ENCODE measurements around the gene TEX19.
"Not testable (repeated sequence)": the region's sequence is repeated elsewhere in the genome, so short reads cannot be mapped to it uniquely, and the experiment has no call there.

Gene TEX19

GRCh38 chr17:82338858-82339633 is 20.0 kb upstream of the TEX19 start:
- DNase-seq (ENCODE audit: low read depth) = no peak

- DNase-seq (ENCODE audit: low read depth) = no peak
These were observed 19.1 kb upstream of the TEX19 start for GRCh38 chr17:82339634-82340580.

- no peak for DNase-seq (ENCODE audit: low read depth)
These were observed 16.5 kb upstream of the TEX19 start for GRCh38 chr17:82342361-82343079.

GRCh38 chr17:82343560-82343959 is 15.5 kb upstream of the TEX19 start:
- DNase-seq (ENCODE audit: low read depth) = no peak

GRCh38 chr17:82344175-82344907 is 14.7 kb upstream of the TEX19 start:
- DNase-seq (ENCODE audit: low read depth) = no peak

- no peak for DNase-seq (ENCODE audit: low read depth)
These were observed 13.7 kb upstream of the TEX19 start for GRCh38 chr17:82345151-82345976.

- no peak for DNase-seq (ENCODE audit: low read depth)
These were observed 12.4 kb upstream of the TEX19 start for GRCh38 chr17:82346342-82347300.

GRCh38 chr17:82347994-82348393 is 11.1 kb upstream of the TEX19 start:
- DNase-seq (ENCODE audit: low read depth) = not testable (repeated sequence)

GRCh38 chr17:82348434-82348833 is 10.6 kb upstream of the TEX19 start:
- DNase-seq (ENCODE audit: low read depth) = no peak

- DNase-seq (ENCODE audit: low read depth) = no peak
These were observed 10.2 kb upstream of the TEX19 start for GRCh38 chr17:82348866-82349265.

- DNase-seq (ENCODE audit: low read depth) = no peak
These were observed 9.8 kb upstream of the TEX19 start for GRCh38 chr17:82349287-82349701.

GRCh38 chr17:82350182-82351030 is 8.6 kb upstream of the TEX19 start:
- no peak for DNase-seq (ENCODE audit: low read depth)

- DNase-seq (ENCODE audit: low read depth) = no peak
These were observed 7.8 kb upstream of the TEX19 start for GRCh38 chr17:82351254-82351712.

GRCh38 chr17:82351713-82352488 is 7.1 kb upstream of the TEX19 start:
- peak; percentile 78 for DNase-seq (ENCODE audit: low read depth)

- DNase-seq (ENCODE audit: low read depth) = no peak
These were observed 5.6 kb upstream of the TEX19 start for GRCh38 chr17:82353484-82353883.

GRCh38 chr17:82354804-82355308 is 4.2 kb upstream of the TEX19 start:
- no peak for DNase-seq (ENCODE audit: low read depth)

GRCh38 chr17:82355770-82356427 is 3.1 kb upstream of the TEX19 start:
- DNase-seq (ENCODE audit: low read depth) = no peak

Data from activated T-cell treated with anti-CD3 and anti-CD28 coated beads for 24 hours (primary cell).